Measurements from ENCODE around the gene NOC2L.
"Not testable (repeated sequence)": the region's sequence is repeated elsewhere in the genome, so short reads cannot be mapped to it uniquely, and the experiment has no call there.

Gene NOC2L

DNA sequence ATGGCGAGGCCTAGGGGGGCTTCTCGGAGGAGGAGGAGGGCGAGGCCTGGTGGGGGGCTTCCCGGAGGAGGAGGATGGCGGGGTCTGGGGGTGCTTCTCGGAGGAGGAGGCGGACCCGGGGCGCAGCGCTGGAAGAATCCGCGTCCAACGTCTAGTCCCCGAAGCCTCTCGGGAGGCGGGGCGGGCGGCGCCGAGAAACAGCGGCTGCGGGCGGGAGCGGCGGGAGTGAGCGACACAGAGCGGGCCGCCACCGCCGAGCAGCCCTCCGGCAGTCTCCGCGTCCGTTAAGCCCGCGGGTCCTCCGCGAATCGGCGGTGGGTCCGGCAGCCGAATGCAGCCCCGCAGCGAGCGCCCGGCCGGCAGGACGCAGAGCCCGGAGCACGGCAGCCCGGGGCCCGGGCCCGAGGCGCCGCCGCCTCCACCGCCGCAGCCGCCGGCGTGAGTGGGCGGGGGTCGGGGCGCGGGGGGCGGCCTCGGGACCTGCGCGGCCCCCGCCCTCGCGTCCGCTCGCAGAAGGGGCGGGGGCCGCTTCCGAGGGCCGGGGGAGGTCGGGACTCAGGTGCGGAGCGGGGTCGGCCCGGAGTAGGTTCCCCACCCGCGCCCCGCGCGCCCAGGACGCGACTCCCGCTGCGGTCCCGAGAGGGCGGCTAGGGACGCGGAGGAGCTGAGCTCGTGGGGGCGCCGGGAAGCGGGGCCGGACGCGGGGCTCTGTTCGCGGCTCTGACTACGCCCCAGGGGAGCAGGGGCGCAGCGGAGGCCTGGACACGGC, 1.5 kb upstream of the NOC2L start, which contains the start of gene KLHL17:
KLHL17 (plus strand) TSS at position 222 of the 769 bp plus-strand sequence; CDS start at position 332, 110 bp downstream.
- DNase-seq: no peak

- DNase-seq: no peak
Measured at GRCh38 chr1:959731-960362, 791 bp upstream of the NOC2L start.

DNA sequence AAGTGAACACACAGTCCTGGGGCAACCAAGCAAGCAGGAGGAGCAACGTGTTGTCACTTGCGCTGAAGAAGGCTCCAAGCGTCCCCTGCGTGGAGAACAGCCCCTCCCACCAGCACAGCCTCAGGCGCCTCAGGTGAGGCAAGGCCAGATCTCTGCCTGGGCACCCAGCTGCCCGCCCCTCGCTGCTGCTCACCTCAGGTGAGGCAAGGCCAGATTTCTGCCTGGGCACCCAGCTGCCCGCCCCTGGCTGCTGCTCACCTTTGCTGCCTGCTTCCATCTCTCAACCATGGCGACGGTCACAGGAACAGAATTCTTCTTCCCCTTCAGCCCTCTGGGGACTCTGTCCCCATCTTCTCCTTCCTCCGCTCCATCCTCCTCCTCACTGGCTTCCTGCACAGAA, 2.4 kb downstream of the NOC2L start:
- DNase-seq: no peak

GRCh38 chr1:955474-955873, 3.6 kb downstream of the NOC2L start:
- no peak for DNase-seq

GRCh38 chr1:954927-955326, 4.1 kb downstream of the NOC2L start:
- no peak for DNase-seq

DNA sequence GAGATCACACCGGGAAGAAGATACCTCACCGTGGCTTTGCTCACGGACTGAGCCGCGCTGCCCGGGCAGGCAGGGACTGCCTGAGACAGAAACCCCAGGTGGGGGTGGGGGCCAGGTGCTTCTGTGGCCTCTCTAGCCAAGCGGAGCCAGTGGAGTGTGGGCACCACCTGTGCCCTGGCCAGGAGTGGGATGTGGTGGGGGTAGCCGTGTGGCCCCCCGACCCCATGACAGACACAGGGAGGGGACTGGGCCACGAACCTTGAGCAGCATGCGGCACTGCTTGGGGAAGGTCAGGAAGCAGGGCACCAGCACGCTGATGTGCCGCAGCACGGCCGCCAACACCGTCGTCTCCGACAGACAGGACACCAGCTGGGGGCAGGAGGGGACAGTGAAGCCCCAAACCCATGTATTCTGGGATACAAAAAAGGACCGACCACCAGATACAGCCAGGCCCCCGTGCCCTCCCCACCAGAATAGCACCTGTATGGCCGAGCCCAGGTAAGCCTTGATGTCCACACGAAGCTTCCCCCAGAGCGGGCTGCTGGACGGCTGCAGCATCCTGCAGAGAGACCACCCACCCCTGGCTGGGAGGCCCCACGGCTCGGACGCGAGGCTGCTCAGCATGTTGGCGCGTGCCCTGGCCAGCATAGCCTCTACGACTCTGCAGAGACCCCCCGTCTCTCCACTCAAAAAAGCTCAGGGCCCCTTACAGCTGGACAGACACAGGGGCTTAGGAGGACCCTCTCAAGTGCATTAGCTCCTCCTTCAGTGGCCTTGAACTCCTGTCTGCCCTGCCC, 5.3 kb downstream of the NOC2L start:
- no peak for DNase-seq

DNA sequence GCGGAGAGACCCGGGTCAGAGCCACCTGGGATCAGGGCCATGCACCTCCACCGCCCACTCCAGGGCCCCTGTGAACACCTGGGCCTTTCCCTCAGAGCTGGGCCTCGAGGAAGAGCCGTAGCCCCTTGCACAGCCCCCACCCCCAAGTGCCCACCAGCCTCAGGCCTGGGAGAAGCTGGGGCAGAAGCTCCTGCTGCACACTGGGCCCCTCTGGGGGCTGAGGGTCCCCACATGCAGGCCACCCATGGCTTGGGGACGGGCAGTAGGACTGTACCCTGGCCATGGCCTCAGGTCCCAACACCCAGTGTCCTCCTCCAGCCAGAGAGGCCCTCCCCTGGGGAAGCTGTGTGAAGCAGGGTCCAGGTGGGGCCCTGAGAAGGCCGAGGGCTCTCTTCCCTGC, 6.5 kb downstream of the NOC2L start:
- DNase-seq: no peak

DNA sequence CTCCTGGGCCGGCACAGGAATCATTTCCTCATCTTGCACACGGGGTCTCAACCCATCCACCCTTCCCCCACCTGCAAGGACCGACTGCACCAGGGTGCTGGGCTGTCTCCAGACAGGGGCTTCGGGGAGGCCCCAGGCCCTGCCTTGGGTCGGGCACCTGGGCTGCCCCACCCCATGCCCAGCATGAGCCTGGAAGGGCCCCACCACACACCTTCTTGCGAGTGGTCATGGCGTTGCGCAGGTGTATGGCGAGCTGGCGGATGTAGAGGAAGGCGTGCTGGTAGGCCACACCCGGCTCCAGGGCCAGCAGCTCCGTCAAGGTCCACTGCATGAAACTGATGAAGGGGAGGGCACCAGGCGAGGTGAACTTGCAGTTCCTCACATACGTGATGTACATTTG, 6.9 kb downstream of the NOC2L start:
- DNase-seq: no peak

DNA sequence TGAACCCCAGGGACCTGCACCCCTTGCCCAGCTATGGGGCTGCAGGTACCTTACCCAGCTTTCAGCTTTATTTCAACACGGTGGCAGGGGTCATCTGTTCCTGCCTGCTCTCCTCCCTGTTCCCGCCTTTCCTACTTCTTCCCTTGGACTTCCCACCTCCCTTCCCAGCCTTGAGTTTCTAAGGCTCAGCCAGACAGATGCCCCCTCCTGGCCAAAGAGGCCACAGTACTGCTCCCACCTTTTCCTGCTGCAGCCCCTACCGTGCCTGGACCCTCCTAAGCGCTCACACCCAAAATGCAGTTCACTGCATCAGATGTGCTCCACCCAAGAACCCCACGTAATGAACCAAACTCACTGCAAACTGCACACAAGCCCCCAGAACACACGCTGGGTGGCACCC, 7.7 kb downstream of the NOC2L start:
- no peak for DNase-seq

- no peak for DNase-seq
Measured at GRCh38 chr1:950881-951280, 8.2 kb downstream of the NOC2L start.

GRCh38 chr1:950268-950667, 8.8 kb downstream of the NOC2L start:
- DNase-seq: no peak

DNA sequence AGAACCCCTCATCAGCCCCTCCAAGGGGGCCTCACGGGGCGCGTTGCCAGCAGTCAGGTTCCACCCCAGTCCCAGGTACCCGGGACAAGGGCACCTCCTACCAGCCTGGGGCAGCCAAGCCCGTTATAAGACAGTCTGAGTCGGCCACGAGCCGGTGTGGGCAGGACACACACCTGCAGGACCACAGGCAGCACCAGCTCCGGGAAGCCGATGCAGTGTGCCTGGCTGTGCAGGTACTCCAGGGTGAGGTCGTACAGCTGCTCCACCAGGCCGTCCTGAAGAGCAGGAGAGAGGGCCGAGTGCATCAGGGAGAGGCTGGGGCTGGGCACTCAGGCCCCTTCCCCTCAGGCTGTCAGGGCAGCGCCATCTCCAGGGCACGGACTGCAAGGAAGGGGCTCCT, 11.1 kb downstream of the NOC2L start:
- DNase-seq: no peak

- DNase-seq: not testable (repeated sequence)
Measured at GRCh38 chr1:946811-947210, 12.2 kb downstream of the NOC2L start.

- DNase-seq: no peak
Measured at GRCh38 chr1:945688-946556, 13.1 kb downstream of the NOC2L start.

DNA sequence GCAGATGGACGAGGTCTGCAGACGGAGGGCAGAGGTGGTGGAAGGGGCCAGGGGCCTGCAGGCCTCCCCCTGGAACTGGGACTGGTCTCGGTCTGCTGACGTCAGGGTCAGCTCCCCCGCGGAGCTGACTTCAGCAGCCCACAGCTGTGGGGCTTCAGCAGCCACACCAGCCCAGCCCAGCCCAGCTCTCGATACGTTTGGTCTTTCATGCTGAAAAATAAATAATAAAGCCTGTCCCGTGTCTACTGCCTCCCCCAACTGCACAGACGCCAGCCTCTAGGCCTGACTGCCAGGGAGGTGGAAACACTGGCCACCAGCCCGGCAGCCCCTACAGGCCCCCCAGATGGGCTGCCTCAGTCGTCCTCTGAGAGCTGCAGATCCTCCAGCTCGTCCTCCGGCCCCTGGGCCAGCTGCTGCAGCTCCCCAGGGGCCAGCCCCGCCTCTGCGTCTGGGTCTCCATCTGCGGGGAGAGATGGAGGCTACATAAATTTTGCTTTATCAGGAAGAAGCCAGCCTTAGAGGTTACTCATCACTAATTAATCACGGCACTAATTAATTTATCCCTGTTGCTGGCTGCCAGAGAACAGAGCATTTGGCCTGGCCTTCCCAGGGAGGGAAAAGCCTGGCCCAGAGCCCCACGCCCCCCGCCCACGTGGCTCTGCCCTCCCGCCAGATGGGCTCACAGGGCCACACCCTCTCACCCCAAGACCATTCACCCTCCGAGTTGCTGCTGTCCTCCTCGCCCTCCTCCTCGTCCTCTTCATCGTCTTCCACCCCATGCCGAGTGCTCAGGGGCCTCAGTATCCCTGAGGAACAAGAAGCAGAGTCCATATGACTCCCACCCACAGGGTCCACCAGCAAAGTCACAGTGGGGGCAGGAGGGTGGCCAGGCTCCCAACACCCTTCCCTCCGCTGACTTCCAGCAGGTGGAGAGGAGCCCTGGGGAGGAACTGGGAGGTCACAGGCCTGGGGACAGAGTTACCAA, 14.4 kb downstream of the NOC2L start:
- peak; percentile 84 for DNase-seq

GRCh38 chr1:943545-944340, 15.3 kb downstream of the NOC2L start:
- no peak for DNase-seq

DNA sequence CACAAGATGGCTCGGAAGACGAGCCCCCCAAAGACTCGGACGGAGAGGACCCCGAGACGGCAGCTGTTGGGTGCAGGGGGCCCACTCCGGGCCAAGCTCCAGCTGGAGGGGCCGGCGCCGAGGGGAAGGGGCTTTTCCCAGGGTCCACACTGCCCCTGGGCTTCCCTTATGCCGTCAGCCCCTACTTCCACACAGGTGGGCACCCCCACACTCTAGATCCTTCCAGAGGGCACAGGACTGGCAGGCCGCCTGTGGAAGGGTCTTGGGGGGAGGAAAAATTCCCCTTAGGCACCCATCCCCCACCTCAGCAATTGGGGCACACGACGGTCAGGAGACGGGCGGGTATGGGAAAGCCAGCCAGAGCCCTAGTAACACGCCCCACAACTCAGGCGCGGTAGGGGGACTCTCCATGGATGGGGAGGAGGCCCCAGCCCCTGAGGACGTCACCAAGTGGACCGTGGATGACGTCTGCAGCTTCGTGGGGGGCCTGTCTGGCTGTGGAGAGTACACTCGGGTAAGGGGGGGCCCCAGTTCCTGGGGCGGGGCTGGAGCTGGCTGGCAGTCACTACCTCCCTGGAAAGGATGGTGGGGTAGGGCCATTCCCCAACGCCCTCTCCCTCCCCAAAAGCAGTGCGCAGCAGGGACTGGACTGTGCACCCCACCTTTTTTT, 16.1 kb downstream of the NOC2L start:
- DNase-seq: no peak

DNA sequence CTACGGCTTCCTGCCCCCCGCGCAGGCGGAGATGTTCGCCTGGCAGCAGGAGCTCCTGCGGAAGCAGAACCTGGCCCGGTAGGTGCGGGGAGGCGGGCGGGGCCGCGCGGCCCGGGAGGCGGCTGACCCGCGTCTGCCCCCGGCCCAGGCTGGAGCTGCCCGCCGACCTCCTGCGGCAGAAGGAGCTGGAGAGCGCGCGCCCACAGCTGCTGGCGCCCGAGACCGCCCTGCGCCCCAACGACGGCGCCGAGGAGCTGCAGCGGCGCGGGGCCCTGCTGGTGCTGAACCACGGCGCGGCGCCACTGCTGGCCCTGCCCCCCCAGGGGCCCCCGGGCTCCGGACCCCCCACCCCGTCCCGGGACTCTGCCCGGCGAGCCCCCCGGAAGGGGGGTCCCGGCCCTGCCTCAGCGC, 16.6 kb downstream of the NOC2L start:
- DNase-seq: no peak

DNA sequence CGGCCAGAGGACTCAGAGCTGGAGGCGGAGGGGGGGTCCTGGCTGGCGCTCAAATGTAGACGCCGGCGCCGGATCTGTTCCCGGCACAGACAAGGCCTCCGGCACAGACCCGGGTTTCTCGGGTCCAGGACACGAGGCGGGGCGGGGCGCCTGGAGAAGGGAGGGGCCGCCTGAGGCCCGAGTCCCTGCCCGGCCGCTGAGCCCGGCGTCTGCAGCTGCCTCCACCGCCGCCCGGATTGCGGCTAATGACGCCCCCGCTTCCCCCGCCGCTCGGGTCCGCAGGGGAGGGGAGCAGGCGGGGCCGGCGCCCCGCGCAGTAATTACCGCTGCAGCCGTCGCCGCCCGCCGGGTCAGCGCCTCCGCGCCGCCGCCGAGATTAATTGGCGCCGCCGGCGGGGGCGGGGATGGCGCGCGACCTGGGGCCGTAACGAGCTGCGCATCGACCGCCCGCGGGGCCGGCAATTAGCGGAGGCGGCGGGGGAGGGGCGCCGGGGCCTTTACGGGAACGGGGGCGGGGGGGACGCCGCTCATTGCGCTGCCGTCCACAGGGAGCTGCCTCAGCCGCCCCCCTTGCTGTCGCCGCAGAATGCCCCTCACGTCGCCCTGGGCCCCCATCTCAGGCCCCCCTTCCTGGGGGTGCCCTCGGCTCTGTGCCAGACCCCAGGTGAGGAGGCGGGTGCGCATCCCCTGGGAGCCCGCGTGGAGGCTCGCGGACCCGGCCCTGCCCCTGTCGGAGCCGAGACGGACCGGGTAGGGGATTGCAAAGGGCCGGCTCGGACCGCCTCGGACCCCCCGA, 17.3 kb downstream of the NOC2L start:
- DNase-seq: no peak
